ENCODE measurements around the gene CDH13. TPM values are rescaled to one million over a fixed set of nuclear protein-coding genes. Genes with fewer than 3 reads are reported as not detected.

CDH13 gene
- total RNA-seq, 4 donors from 2014 or later: 2.0 to 6.6 (median 4.1) TPM; not detected in 1

GRCh38 chr16:82753821-82754220 is 127.1 kb downstream of the CDH13 start:
- TF ChIP-seq POLR2A (IDR thresholded peaks at IDR 0.05): no peak
- TF ChIP-seq, protein P1, sequence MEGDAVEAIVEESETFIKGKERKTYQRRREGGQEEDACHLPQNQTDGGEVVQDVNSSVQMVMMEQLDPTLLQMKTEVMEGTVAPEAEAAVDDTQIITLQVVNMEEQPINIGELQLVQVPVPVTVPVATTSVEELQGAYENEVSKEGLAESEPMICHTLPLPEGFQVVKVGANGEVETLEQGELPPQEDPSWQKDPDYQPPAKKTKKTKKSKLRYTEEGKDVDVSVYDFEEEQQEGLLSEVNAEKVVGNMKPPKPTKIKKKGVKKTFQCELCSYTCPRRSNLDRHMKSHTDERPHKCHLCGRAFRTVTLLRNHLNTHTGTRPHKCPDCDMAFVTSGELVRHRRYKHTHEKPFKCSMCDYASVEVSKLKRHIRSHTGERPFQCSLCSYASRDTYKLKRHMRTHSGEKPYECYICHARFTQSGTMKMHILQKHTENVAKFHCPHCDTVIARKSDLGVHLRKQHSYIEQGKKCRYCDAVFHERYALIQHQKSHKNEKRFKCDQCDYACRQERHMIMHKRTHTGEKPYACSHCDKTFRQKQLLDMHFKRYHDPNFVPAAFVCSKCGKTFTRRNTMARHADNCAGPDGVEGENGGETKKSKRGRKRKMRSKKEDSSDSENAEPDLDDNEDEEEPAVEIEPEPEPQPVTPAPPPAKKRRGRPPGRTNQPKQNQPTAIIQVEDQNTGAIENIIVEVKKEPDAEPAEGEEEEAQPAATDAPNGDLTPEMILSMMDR (IDR thresholded peaks at IDR 0.05): no peak
- Histone ChIP-seq H3K9me3 (no peaks in the 10 kb centered on the region), H3K27ac (no peak overlapping the region), H3K4me3 (no peak overlapping the region), H3K36me3 (no peaks in the 10 kb centered on the region), H3K27me3 (no peaks in the 10 kb centered on the region), H3K4me1 (no peaks in the 10 kb centered on the region)
- no peak for DNase-seq

GRCh38 chr16:82754716-82755513 is 128.1 kb downstream of the CDH13 start:
- no peak for TF ChIP-seq POLR2A (IDR thresholded peaks at IDR 0.05)
- TF ChIP-seq, protein P1 (IDR thresholded peaks at IDR 0.05): no peak
- Histone ChIP-seq H3K27ac (no peak overlapping the region), H3K36me3 (no peaks in the 10 kb centered on the region), H3K4me3 (no peak overlapping the region), H3K9me3 (no peaks in the 10 kb centered on the region), H3K27me3 (no peaks in the 10 kb centered on the region), H3K4me1 (no peaks in the 10 kb centered on the region)
- no peak for DNase-seq

- H3K9me3 ChIP-seq: no peaks in the 10 kb centered on the region
- no peak overlapping the region for H3K27ac ChIP-seq
- H3K4me1 ChIP-seq: no peaks in the 10 kb centered on the region
- no peaks in the 10 kb centered on the region for H3K27me3 ChIP-seq
- H3K36me3 ChIP-seq: no peaks in the 10 kb centered on the region
- no peak for DNase-seq
- TF ChIP-seq, protein P1 (IDR thresholded peaks at IDR 0.05): no peak
- TF ChIP-seq POLR2A (IDR thresholded peaks at IDR 0.05): no peak
- no peak overlapping the region for H3K4me3 ChIP-seq
Measured at GRCh38 chr16:82755570-82756282, 129.0 kb downstream of the CDH13 start.

DNA sequence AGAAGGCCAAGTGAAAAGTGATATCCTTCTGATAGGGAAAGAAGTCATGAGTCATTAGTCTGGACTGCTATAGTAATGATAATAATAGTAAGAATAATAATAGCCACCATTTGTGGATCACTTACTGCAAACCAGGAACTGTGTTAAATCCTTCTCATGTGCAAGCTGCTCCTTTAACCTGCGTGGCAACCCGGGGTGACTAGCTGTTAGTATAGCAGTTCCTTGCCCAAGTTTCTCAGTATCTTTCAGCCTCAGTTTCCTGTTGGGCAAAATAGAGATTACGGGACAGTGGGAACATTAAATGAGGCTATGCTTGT is 129.5 kb downstream of the CDH13 start:
- Histone ChIP-seq H3K4me3 (no peak overlapping the region), H3K36me3 (no peaks in the 10 kb centered on the region), H3K9me3 (no peaks in the 10 kb centered on the region), H3K4me1 (peaks cover 0 to 3% (median 0%) of the 10 kb centered on the region in 4 donors), H3K27ac (no peak overlapping the region), H3K27me3 (no peaks in the 10 kb centered on the region)
- TF ChIP-seq, protein P1 (IDR thresholded peaks at IDR 0.05): no peak
- no peak for TF ChIP-seq POLR2A (IDR thresholded peaks at IDR 0.05)
- no peak for DNase-seq

- Histone ChIP-seq H3K27ac (no peak overlapping the region), H3K27me3 (no peaks in the 10 kb centered on the region), H3K9me3 (no peaks in the 10 kb centered on the region), H3K4me1 (peaks cover 0 to 17% (median 0%) of the 10 kb centered on the region in 4 donors), H3K36me3 (no peaks in the 10 kb centered on the region), H3K4me3 (no peak overlapping the region)
- TF ChIP-seq, protein P1 (IDR thresholded peaks at IDR 0.05): no peak
- TF ChIP-seq POLR2A (IDR thresholded peaks at IDR 0.05): no peak
- no peak for DNase-seq
Measured at GRCh38 chr16:82758406-82758805, 131.6 kb downstream of the CDH13 start.

Data from Peyer's patch (tissue), 4 donors.